Middle frontal gyrus (tissue), 1 donor: Measurements from ENCODE around the gene ACP3.

Experiments
- DNase-seq: peaks from one replicate; pipeline ENCODE4 v3.0.0-alpha.2; 2015; ENCODE audit warnings: low spot score; ENCODE audit errors: extremely low spot score

Gene ACP3

GRCh38 chr3:132311841-132312240 is 5.4 kb upstream of the ACP3 start:
- no peak for DNase-seq

GRCh38 chr3:132315851-132316250 is 1.4 kb upstream of the ACP3 start:
- DNase-seq: no peak

GRCh38 chr3:132318451-132318850 is 1.2 kb downstream of the ACP3 start:
- DNase-seq: no peak

GRCh38 chr3:132321304-132321703 is 4.1 kb downstream of the ACP3 start:
- DNase-seq: no peak

- DNase-seq: no peak
Observed at GRCh38 chr3:132325103-132325606, 7.9 kb downstream of the ACP3 start.

GRCh38 chr3:132325634-132326033 is 8.4 kb downstream of the ACP3 start:
- no peak for DNase-seq

- DNase-seq: no peak
Observed at GRCh38 chr3:132326251-132326650, 9.0 kb downstream of the ACP3 start.

- DNase-seq: no peak
Observed at GRCh38 chr3:132332082-132332481, 14.9 kb downstream of the ACP3 start.

- DNase-seq: no peak
Observed at GRCh38 chr3:132332508-132332907, 15.3 kb downstream of the ACP3 start.

GRCh38 chr3:132341746-132342145 is 24.5 kb downstream of the ACP3 start:
- no peak for DNase-seq

- DNase-seq: no peak
Observed at GRCh38 chr3:132342183-132342582, 25.0 kb downstream of the ACP3 start.

GRCh38 chr3:132342610-132343009 is 25.4 kb downstream of the ACP3 start:
- no peak for DNase-seq

- DNase-seq: peak; percentile 20
Observed at GRCh38 chr3:132343018-132343612, 25.9 kb downstream of the ACP3 start.

GRCh38 chr3:132344666-132345280 is 27.6 kb downstream of the ACP3 start:
- DNase-seq: no peak

- no peak for DNase-seq
Observed at GRCh38 chr3:132346841-132347736, 29.9 kb downstream of the ACP3 start.

GRCh38 chr3:132347811-132348210 is 30.6 kb downstream of the ACP3 start:
- no peak for DNase-seq

GRCh38 chr3:132348531-132348930 is 31.3 kb downstream of the ACP3 start:
- no peak for DNase-seq

GRCh38 chr3:132350814-132351213 is 33.6 kb downstream of the ACP3 start:
- DNase-seq: no peak

GRCh38 chr3:132351222-132351806 is 34.1 kb downstream of the ACP3 start:
- DNase-seq: no peak

- no peak for DNase-seq
Observed at GRCh38 chr3:132352556-132353143, 35.4 kb downstream of the ACP3 start.

- no peak for DNase-seq
Observed at GRCh38 chr3:132354916-132355702, 37.9 kb downstream of the ACP3 start.
